Activated CD4-positive, alpha-beta T cell treated with anti-CD3 and anti-CD28 coated beads for 1 hour (primary cell): ENCODE results near the gene EIF4E3.

ENCODE experiments used
- DNase-seq: peaks from one replicate; pipeline ENCODE4 v3.0.0-alpha.2; 2020

Gene EIF4E3

DNA sequence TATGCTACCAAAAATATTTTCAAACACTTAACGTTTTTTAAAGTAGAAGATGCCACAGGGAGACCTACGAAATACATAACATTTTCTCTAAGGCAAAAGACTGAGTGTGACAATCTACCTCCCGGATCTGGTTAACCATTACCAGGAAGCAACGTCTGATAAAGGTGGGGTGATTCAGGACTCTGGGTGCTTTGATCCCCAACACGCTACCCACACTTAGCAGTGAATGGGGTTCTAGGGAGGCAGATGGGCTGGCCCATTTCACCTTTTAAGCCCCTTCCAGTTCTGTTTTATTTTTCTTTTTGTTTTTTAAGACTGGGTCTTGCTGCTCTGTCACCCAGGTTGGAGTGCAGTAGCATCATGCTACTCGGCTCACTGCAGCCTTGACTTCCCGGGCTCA is 39.5 kb downstream of the EIF4E3 start:
- DNase-seq, result no peak

DNA sequence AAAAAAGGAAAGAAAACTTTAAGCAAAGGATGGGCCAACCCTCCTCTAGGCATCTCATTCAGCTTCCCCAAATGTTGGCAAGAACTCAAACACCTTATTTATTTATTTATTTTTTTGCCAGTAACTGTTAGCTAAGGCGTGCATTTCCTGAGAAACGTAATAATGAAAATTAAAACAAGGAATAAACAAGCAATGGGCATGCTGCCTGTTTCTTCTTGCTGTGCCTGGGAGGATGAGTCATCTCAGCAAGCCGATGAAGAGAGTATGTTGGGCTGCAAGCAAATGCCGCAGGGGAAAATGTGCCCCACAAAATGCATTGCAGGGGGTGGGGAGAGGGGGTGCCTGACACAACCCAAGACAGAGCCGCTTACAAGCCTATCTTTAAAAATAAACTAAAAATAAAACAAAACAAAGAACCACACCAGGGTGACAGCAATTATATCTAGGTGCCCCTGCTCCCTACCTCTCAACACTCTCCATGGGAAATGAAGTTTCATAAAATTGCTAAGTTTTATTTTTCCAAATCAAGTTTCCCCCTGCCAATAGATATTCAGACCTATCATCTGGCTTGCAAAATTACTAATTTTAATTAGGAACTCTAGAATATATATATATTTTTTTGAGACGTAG is 40.3 kb downstream of the EIF4E3 start:
- DNase-seq, result no peak

DNA sequence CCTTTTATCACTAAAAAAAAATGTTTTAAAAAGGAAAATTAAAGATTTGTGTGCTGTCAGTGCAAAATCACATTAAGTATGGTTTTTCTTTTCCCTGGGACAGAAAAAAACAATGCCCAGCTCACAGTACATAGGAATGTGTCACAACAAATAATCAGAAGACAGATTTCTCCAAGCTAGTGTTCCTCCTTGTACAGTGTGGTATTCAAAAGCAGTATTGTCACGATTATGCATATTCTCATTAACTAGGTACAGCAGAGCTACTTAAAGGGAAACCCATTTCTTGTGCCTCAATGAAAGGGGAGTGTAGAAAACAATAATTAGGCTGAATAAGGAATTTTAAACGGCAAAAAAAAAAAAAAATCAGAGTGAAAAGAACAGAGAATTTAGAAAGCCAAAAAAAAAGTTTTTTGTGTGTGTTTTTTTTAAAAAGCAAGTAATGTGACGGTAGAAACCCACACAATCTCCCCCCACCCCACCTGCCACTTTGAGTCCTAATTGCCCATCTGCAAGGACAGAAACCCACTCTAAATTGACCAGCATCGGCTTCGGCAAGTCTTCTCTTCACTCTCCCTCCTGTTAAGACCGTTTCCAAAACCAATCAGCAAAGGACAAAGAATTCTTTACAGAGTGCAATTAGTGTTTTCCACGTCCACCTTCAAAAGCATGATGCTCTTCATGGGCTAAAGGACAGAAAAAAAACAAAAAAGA is 41.0 kb downstream of the EIF4E3 start:
- DNase-seq, result no peak

DNA sequence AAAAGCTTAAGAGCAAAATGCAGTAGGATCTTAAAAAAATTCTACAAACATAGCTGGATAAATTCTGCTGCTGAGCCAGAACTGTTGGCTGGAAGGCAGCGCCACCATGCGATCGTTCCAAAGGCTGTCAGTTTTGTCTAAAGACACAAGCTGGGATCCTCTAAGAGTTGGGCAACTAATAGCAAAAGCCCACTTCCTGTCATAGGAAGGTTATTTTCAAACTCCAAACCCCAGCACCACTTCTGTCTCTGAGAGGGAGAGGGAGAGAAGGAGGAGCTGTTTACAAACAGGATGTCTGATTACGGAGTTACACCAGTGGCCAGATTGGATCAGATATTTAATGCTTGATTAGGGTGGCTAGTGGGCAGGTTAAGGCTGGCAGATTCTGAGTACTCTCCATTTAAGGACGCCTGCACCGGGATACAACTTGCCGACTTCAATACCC is 44.0 kb downstream of the EIF4E3 start:
- no peak for DNase-seq

DNA sequence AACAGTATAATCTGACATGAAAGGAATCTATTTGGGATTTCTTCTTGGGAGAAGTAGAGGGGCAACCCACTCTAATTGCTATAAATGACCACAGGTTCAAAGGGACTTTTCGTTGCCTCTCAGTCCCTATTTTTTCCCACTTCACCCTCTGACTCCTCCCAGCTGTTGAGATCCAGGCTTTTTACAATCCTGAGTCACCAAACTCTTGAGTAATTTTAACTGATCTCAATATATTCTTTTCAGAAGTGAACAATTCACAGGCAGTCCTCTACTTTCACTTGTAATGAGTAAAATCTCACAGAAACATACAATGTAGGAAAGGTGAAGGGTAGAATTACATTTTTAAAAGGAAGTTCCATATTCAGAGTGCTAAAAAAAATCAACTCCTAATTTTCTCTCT is 44.6 kb downstream of the EIF4E3 start:
- no peak for DNase-seq

DNA sequence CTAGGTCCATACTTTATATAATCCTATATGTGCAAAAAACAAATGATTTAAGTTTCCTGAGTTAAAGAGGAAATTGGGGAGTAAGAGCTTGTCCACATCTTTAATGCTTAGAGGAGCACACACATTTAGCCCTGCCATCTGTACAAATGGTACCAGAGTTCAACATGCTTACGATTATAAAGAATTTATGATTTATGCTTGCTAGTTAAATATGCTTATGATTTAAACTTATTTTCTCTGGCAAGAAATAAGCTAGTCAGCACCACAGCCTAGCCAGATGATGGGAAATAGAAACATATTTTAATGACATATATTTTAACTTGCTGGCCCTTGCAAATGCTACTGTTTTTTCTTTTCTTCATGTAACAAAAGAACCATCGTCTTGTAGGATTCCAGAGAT is 48.3 kb downstream of the EIF4E3 start:
- DNase-seq, result no peak

DNA sequence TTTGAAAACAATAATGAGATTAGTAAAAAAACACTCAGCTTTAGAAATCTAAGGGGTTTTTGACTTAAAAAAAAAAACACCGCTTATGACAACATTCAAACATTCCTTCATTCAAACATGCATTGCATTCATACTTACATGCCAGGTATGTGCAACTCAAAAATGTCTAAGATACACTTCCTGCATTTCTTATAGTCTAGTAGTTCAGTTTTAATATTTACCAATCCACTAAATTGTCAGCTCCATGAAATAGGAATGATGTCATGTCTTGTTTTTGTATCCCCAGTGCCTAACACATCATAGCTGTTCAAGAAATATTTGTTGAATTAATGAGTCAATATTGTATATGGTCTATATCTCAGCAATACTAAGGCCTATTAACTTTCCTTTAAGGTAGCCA is 51.7 kb downstream of the EIF4E3 start:
- DNase-seq, result no peak

DNA sequence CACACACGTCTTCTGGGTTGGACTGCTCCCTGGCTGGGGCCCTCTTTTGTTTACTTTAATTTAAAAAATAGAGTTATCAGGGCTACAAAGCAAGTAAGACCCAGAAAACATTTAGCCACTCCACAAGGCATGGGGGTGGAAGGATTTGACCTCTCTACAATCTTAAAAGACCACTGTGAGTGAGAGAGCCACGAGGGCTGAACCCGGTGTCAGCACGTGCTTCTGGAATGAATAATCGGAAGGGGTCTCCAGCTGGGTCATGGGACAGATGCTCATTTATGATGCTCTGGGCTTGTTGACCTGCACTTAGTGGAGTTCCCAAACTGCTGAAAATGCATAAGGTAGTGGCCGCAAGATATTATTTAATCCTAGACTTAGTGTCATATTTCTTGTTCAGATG is 52.4 kb downstream of the EIF4E3 start:
- no peak for DNase-seq

DNA sequence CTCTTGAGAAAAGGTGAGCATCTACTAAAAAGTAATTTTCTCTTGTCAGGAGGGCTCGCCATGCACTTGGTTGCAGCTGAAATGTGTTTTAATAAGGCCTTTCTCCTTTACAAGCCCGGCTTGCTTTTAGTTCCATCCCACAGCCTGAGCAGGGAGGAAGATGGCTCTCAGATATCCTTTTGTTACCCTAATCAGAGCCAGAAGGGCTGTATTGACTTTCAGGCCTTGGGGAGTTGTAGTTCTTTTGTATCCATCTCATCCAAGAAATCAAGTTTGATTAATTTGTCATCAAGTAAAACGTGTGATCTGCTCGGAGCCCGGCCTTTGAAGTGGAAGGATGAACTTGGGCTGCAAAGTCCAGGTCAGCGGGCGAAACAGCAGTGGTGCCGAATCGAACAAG is 52.9 kb downstream of the EIF4E3 start:
- no peak for DNase-seq

DNA sequence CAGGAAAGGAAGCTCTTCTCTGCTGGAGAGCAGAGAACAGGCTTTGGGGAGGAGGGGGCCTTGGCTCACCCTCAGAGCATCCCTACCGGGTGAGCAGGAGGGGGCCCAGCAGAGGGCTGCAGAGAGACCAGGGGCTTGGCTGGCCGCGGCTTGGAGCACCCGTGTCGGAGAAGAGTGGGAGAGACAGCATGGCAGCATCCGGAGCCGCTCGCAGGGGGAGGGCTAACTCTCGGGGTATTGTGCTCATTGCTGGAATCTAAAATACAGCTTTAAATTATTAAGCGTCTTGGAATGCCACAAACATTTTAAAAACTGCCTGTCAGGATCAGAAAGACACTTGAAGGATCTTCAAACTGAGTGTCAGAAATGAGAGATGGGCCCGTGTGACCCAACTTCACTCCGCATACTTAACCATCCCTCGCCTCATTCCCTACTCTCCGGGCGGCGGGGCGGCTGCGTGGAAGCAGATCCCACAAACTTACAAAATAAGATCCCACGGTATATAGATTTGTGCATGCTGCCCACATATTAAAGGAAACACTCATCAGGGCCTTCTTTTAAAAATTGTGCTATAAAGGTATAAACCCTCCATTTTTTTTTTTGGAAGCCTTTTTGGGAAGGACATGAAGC is 53.9 kb downstream of the EIF4E3 start:
- DNase-seq, result no peak

DNA sequence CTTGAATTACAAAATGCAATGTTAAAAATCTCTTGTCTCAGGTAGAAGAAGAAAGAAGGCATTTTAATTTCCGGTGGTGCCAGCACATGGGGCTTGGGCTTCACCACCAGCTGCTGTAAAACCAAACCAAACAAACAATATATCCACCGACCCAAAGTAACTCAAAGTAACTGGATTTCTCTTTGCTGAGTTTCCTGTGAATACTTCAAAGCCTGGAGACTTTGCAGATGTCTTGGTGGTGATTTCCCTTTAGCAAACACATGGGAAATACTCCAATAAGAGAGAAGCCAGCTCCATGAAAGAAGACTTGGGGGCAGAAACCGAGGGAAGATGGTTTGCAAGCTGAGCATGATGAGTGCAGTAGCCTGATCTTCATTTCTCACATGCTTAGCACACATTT is 62.6 kb downstream of the EIF4E3 start:
- DNase-seq, result no peak

DNA sequence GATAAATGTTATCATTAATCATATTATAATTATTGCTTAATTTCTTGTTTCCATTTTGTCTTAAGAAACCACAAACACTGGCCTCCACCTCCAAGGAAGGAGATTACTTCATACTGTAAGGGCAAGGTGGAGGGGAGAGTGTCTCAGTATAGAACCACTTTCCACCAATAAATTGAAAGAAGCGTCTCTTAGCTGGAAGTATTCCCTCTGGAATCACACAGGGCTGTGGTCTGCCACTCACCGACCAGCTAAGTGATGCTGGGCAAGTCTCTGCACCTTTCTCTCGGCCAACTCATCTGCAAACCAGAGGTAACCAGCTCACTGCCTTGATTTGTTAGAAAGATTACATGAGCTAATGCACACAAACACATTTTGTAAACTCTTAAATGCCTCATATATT is 63.1 kb downstream of the EIF4E3 start:
- no peak for DNase-seq

DNA sequence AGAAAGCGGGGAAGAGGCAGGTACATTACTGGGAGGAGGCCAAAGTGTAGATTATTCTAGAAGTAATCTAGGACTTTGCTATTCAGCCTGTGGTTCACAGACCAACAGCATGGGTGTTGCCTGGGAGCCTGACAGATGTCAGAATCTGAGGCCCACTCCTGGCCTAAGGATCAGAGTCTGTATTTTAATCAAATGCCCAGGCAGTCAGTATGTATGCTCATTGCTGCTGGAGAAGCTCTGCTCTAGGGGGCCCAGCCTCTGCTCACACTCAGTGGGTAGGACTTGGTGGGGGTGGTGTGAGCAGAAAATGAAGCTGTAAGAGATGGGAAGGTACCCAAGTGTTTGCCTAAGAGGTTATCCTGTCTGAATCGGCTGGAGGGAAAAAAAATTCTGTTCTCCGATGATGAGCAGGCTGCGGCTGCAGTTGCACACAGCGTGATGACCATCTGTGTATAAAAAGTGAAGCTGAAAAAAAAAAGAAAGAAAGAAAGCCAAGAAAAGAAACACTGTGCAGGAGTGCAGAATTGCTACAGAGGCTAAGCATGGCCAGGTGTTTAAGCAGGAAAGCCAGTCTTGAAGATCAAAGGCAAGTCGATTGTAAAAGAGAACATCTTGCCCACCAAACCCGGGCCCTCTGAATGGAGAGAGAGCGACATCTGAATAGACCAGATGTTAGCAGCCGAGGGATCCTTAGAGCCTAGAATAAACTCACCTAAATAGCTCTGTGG is 65.2 kb downstream of the EIF4E3 start:
- no peak for DNase-seq

DNA sequence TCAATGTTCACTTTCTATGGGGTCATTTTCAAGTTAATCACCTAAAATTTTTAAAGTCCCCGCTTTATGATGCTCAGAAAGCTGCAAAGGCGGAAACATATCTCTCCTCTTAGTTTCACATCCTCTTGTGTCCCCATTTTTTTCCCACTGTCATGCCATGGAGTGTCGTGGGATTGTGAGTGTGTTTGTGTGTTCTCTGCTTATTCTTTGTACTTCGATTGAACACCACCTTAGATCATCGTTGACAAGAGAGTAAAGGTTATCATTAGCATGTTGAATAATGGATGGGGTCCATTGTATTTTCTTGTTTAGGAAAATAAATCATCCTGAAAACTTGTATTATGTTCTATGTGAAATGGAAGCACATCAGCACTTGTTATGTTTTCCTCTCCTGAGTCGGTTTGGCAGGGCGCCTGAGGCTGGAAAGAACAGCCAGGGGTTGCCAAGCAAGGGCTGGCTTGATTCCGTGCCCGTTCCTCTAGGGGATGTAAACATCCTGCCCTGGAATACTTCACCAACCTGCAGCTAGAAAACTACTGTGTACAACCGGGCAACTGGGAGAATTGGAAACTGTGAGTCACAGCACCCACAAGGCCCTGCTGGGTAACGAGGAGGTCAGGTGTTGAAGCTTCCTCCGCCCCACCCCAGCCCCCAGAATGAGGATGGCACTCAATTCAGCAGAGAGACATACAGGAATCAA is 67.2 kb downstream of the EIF4E3 start:
- DNase-seq, result no peak

DNA sequence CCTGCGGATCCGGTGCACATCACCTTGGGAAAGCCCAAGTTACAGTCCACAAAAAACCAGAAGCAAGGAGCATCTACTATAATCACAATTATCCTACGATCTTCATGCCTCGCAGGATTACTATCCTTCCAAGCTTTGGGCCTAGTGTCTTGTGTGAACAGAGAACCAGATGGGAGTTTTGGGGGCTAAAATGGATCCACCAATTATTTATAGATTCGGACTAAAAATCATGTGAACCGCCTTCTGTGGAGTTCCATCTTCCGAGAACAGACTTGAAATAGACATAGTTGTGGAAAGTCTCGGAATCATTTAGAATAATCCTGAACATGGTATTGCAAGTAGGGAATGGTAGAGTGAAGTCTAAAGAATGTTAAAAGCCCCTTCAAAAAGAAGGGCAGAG is 70.1 kb downstream of the EIF4E3 start:
- no peak for DNase-seq

DNA sequence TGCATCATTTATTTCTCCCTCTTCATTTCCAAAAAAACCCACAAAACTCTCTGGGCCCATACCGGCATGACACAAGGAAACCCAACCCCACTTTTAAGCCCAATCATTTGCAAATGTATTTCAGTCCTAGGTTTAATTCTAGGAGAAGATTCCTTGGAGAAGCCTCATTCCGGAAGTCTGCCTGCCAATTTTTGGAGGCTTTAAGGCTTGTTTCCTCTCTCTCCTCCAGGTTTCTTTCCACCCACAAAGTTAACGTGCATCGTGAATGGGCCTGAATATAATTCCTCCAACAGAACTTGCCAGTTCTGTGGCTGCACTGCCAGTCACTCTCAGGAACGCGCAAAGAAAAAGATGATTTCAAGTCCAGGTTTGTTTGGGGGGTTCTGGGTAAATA is 71.8 kb downstream of the EIF4E3 start:
- DNase-seq, result no peak

DNA sequence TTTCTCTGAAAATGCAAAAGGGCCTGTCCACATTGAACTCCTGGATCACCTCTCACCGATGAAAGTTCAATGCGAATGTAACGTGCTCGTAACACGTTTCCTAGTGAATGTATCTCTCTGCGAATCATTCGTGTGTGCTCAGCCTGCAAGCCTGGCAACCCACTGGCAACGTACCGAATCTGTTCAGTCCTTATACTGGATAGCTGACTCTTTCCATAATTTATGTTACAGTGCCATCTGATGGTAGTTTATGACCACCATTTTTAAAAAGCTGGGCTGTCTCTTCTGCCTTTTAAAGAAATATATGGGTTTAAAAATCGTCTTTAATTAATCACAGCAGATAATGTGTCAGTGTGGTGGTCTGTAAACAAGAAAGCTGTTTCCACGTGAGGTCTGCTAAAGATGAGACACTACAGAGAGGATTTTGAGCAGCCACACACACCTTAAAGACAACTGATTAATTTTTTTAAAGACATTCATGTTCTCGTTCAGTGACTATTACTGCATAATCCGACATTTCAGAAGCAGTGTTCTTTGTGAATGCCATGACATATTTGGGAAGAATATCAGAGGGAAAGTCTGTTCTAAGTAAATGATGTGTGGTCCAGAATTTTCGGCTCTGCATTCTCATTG is 72.3 kb downstream of the EIF4E3 start:
- DNase-seq, result no peak

DNA sequence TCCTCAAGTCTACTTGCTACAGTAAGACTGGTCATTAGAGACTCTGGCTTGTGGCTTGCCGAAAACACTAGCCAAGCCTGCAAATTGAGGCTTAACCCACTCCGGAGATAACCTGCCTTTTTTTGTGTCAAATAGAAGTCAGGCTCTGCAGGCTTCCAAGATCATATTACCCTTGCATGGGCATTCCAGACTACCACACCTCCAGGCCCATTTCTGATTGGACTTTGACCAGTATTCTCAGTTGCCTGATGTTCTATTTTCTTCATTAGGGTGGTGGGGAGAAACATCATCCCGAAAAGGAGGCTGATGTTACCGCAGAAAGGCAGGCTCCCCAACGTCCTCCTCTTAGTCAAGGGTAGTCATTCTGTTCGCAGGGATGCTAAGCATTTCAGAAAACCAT is 73.6 kb downstream of the EIF4E3 start:
- DNase-seq, result no peak

DNA sequence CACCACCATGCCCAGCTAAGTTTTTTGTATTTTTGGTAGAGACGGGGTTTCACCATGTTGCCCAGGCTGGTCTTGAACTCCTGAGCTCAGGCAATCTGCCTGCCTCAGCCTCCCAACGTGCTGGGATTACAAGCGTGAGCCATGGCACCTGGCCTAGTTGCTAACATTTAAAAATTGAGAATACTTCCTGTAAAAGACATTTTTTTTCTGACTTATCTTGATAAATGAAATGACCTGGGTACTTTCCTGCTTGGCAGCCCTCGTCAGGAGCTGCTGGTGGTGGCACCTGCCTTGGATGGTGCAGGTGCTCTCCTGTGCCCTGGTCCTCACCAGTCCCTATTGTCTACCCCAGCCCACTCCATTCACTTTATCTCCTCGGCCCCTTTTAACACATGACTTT is 74.8 kb downstream of the EIF4E3 start:
- DNase-seq, result no peak

DNA sequence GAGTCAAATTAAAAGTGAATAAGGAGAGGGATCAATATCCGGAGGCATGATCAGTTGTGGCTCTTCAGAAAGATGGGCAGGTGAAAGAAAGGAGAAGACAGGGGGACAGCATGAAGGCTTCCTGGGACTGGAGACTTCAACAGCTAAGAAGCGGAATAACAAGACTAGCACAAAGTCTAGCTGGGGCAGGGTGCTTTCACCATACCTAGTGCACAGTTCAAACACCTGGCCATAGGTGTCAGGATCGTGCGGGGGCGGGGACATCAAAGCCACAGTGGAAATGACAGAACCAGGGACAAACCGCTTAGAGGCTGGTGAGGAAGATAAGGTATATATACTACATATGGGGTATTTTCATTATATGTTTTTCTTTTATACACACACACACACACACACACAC is 75.4 kb downstream of the EIF4E3 start:
- DNase-seq, result no peak

DNA sequence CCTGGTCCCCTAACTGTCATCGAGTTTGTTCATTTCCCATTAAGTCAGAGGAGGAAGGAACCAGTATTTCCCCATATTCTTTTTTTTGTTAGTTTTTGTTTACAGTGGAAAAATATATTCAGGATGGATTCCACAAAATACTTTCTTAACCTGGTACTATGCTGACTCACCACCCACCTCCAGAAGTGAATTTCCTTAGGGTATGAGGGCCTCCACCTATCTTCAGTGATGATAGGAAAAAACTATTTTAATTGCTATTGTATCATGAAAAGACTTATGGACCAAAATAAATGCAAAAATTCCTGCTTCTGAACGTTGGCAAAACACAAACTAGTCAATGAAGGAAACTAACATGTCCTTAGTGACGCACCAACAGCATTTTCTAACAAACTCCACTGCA is 77.5 kb downstream of the EIF4E3 start:
- DNase-seq, result no peak

DNA sequence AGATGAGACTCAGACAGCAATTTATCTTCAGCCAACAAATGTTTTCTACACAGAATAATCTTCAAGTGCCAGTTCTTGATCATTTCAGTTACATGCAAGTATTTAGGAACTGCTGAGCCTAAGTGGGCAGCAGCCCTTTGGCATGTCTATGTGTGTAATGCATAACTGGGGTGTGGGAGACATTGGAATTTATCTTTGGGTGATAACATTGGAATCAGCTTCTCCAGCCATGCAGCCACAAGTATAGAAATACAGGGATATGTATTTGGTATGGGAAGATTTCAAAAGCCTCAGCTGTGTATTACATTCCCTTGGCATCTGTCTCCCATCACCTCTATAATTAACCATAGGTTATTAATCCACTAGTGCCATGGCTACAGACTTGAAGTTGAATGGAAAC is 78.2 kb downstream of the EIF4E3 start:
- DNase-seq, result no peak

DNA sequence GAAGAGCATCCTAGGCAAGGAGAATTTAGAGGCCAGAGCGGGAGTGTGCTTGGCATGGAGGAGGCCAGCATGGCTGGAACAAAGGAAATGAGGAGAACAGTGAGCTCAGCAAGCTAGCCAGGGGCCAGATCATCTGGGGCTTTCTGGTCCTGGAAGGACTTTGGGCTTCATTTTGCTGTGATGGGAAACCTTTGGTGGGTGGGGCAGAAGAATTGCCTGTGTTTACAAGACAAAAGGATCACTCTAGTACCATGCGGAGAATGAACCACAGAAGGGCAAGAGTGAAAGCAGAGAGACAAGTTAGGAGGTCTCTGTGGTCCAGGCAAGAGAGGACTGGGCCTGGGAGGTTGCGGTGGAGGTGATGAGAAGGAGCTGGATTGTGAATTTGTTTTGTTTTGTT is 80.1 kb downstream of the EIF4E3 start:
- no peak for DNase-seq
